HepG2 (cell line): Measurements from ENCODE around the gene ADGRL1. TPM values are rescaled to one million over a fixed set of nuclear protein-coding genes. Genes with fewer than 3 reads are reported as not detected.

Experiments used
- CEBPB ChIP-seq: IDR thresholded peaks from 2 replicates; pipeline ENCODE4 v1.6.1; 2011; ENCODE audit warnings: low read depth, low read length, improper control_type of control experiment, borderline replicate concordance
- DNMT1 ChIP-seq: sonication (generic); formaldehyde crosslinking; IDR thresholded peaks from 2 replicates; pipeline ENCODE4 v1.5.1; 2020; ENCODE audit warnings: mild to moderate bottlenecking, missing genetic modification reagents
- EED ChIP-seq: sonication (generic); formaldehyde crosslinking; IDR thresholded peaks from 2 replicates; pipeline ENCODE4 v1.5.0; 2020; ENCODE audit warnings: mild to moderate bottlenecking, missing genetic modification reagents
- FIP1L1 ChIP-seq: fragments of 200-400 bp; formaldehyde crosslinking; IDR thresholded peaks from 2 replicates; pipeline ENCODE4 v1.6.1; 2018; ENCODE audit warnings: low read depth, mild to moderate bottlenecking, low read length, moderate library complexity, borderline replicate concordance; ENCODE audit not compliant: insufficient read depth
- GTF3A ChIP-seq: sonication (generic); formaldehyde crosslinking; conservative IDR thresholded peaks from 2 replicates; pipeline ENCODE4 v1.4.0; 2020; ENCODE audit warnings: mild to moderate bottlenecking, missing genetic modification reagents
- HIVEP1 ChIP-seq: sonication (generic); formaldehyde crosslinking; IDR thresholded peaks from 2 replicates; pipeline ENCODE4 v1.4.0; 2020; ENCODE audit warnings: mild to moderate bottlenecking, missing genetic modification reagents
- MTF1 ChIP-seq: sonication (generic); formaldehyde crosslinking; IDR thresholded peaks from 2 replicates; pipeline ENCODE4 v1.5.0; 2020; ENCODE audit warnings: missing genetic modification reagents
- NFYC ChIP-seq: IDR thresholded peaks from 2 replicates; pipeline ENCODE4 v1.6.1; 2016; ENCODE audit warnings: missing genetic modification reagents, missing compliant biosample characterization
- NR2C2 ChIP-seq: sonication (generic); formaldehyde crosslinking; IDR thresholded peaks from 2 replicates; pipeline ENCODE4 v1.4.0; 2020; ENCODE audit warnings: missing genetic modification reagents, mild to moderate bottlenecking, moderate library complexity, borderline replicate concordance
- PAX8 ChIP-seq: sonication (generic); formaldehyde crosslinking; IDR thresholded peaks from 2 replicates; pipeline ENCODE4 v1.8.0; 2022; ENCODE audit warnings: mild to moderate bottlenecking, missing genetic modification reagents, borderline replicate concordance
- RXRB ChIP-seq: IDR thresholded peaks from 2 replicates; pipeline ENCODE4 v1.6.1; 2016; ENCODE audit warnings: borderline replicate concordance, missing genetic modification reagents, missing compliant biosample characterization
- TBP ChIP-seq: sonication (generic); formaldehyde crosslinking; IDR thresholded peaks from 2 replicates; pipeline ENCODE4 v1.5.0; 2020; ENCODE audit warnings: missing genetic modification reagents
- ZNF20 ChIP-seq: sonication (generic); formaldehyde crosslinking; IDR thresholded peaks from 2 replicates; pipeline ENCODE4 v1.4.0; 2020; ENCODE audit warnings: mild to moderate bottlenecking, moderate library complexity, missing genetic modification reagents
- ZNF749 ChIP-seq: sonication (generic); formaldehyde crosslinking; IDR thresholded peaks from 2 replicates; pipeline ENCODE4 v1.8.0; 2022; ENCODE audit warnings: mild to moderate bottlenecking, missing genetic modification reagents, moderate library complexity, borderline replicate concordance
- ZNF782 ChIP-seq: sonication (generic); formaldehyde crosslinking; IDR thresholded peaks from 2 replicates; pipeline ENCODE4 v1.4.0; 2020; ENCODE audit warnings: missing genetic modification reagents, mild to moderate bottlenecking, borderline replicate concordance
- ZNF790 ChIP-seq: sonication (generic); formaldehyde crosslinking; IDR thresholded peaks from 2 replicates; pipeline ENCODE4 v1.8.0; 2022; ENCODE audit warnings: missing genetic modification reagents, mild to moderate bottlenecking, borderline replicate concordance
- polyA plus RNA-seq, 8 experiments: library from polyadenylated mRNA; depleted of rRNA in 3 of 8; stranded (reverse) in 7 of 8; unstranded in 1 of 8; fragments of >200 nt; fragmentation: Illumina TruSeq in 4 of 8; extraction: Trizol in 4 of 8; gene quantifications; 2 replicates each; pipeline versions ENCODE4 v1.2.1 to v1.2.3, GENCODE V29; 2011 to 2016; ENCODE audit warnings: low read depth in 4 of 8, missing spikeins in 1 of 8, mixed read lengths in 1 of 8; ENCODE audit not compliant: insufficient read depth in 1 of 8
- total RNA-seq, 5 experiments: library from RNA; depleted of rRNA; stranded (reverse); fragments of >200 nt; fragmentation: Illumina TruSeq; extraction: Trizol; gene quantifications; 2 replicates each; pipeline ENCODE4 v1.2.3, GENCODE V29; 2016; ENCODE audit warnings: low read depth in 1 of 5
- TF ChIP-seq, protein P1 (sequence below): sonication (generic); formaldehyde crosslinking; conservative IDR thresholded peaks from 2 replicates; pipeline ENCODE4 v1.4.0; 2020; ENCODE audit warnings: mild to moderate bottlenecking, missing genetic modification reagents, moderate library complexity
- TF ChIP-seq, protein P2 (sequence below): sonication (generic); formaldehyde crosslinking; IDR thresholded peaks from 2 replicates; pipeline ENCODE4 v1.4.0; 2020; ENCODE audit warnings: missing genetic modification reagents
- TF ChIP-seq, protein P3 (sequence below): sonication (generic); formaldehyde crosslinking; IDR thresholded peaks from 2 replicates; pipeline ENCODE4 v1.9.0; 2021; ENCODE audit warnings: mild to moderate bottlenecking, missing genetic modification reagents

The ADGRL1 gene
- total and polyA plus RNA-seq, 2 of the 13 experiments (the other 11 are each of a cell fraction or from before 2014, with no cell fraction given): 0.49 to 1.7 TPM

DNA sequence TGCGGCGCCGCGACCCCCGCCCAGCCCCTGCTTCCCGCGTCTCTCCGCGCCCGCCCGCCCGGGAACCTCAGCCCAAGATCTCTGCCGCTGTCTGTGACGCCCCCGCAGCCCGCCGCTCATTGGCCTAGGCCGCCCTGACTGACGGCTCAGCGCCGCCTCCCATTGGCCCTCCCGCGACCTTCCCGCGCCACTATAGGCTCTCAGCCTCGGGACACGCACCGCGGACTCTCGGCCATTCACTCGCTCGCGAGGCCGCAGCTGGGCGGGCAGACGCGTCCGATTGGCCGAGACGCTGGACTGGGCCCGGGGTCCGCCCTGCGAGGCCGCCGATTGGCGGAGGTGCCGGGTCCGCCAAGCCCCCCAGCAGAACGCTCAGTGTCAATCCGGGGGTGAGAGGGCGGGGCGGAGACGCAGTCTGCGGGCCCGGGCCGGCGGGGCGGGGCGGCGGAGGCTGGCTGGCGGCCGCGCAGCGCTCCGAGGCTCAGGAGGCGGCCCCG is 88.3 kb downstream of the ADGRL1 start, which contains the start of gene PRKACA (continued):
- TF ChIP-seq GTF3A (no peak), PAX8 (no peak), HIVEP1 (CRISPR knock-in tag) (no peak), ZNF782 (CRISPR knock-in tag) (no peak), EED (CRISPR knock-in tag) (no peak), CEBPB (no peak), MTF1 (CRISPR knock-in tag) (no peak), ZNF20 (CRISPR knock-in tag) (no peak), NFYC (CRISPR knock-in tag) (peak; percentile 98), NR2C2 (CRISPR knock-in tag) (peak; percentile 58; the same call in 1 of the 2 replicates), RXRB (CRISPR knock-in tag) (0 out of 2 replicates have a peak, but pooled peaks have one; percentile 8), ZNF749 (no peak), FIP1L1 (no peak), ZNF790 (CRISPR knock-in tag) (no peak), DNMT1 (CRISPR knock-in tag) (no peak), TBP (no peak)
- TF ChIP-seq, protein P1, sequence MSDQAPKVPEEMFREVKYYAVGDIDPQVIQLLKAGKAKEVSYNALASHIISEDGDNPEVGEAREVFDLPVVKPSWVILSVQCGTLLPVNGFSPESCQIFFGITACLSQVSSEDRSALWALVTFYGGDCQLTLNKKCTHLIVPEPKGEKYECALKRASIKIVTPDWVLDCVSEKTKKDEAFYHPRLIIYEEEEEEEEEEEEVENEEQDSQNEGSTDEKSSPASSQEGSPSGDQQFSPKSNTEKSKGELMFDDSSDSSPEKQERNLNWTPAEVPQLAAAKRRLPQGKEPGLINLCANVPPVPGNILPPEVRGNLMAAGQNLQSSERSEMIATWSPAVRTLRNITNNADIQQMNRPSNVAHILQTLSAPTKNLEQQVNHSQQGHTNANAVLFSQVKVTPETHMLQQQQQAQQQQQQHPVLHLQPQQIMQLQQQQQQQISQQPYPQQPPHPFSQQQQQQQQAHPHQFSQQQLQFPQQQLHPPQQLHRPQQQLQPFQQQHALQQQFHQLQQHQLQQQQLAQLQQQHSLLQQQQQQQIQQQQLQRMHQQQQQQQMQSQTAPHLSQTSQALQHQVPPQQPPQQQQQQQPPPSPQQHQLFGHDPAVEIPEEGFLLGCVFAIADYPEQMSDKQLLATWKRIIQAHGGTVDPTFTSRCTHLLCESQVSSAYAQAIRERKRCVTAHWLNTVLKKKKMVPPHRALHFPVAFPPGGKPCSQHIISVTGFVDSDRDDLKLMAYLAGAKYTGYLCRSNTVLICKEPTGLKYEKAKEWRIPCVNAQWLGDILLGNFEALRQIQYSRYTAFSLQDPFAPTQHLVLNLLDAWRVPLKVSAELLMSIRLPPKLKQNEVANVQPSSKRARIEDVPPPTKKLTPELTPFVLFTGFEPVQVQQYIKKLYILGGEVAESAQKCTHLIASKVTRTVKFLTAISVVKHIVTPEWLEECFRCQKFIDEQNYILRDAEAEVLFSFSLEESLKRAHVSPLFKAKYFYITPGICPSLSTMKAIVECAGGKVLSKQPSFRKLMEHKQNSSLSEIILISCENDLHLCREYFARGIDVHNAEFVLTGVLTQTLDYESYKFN (CRISPR knock-in tag): 0 out of 2 replicates have a peak, but pooled peaks have one; percentile 5
- TF ChIP-seq, protein P2, sequence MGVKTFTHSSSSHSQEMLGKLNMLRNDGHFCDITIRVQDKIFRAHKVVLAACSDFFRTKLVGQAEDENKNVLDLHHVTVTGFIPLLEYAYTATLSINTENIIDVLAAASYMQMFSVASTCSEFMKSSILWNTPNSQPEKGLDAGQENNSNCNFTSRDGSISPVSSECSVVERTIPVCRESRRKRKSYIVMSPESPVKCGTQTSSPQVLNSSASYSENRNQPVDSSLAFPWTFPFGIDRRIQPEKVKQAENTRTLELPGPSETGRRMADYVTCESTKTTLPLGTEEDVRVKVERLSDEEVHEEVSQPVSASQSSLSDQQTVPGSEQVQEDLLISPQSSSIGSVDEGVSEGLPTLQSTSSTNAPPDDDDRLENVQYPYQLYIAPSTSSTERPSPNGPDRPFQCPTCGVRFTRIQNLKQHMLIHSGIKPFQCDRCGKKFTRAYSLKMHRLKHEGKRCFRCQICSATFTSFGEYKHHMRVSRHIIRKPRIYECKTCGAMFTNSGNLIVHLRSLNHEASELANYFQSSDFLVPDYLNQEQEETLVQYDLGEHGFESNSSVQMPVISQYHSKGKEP (CRISPR knock-in tag): no peak
- TF ChIP-seq, protein P3, sequence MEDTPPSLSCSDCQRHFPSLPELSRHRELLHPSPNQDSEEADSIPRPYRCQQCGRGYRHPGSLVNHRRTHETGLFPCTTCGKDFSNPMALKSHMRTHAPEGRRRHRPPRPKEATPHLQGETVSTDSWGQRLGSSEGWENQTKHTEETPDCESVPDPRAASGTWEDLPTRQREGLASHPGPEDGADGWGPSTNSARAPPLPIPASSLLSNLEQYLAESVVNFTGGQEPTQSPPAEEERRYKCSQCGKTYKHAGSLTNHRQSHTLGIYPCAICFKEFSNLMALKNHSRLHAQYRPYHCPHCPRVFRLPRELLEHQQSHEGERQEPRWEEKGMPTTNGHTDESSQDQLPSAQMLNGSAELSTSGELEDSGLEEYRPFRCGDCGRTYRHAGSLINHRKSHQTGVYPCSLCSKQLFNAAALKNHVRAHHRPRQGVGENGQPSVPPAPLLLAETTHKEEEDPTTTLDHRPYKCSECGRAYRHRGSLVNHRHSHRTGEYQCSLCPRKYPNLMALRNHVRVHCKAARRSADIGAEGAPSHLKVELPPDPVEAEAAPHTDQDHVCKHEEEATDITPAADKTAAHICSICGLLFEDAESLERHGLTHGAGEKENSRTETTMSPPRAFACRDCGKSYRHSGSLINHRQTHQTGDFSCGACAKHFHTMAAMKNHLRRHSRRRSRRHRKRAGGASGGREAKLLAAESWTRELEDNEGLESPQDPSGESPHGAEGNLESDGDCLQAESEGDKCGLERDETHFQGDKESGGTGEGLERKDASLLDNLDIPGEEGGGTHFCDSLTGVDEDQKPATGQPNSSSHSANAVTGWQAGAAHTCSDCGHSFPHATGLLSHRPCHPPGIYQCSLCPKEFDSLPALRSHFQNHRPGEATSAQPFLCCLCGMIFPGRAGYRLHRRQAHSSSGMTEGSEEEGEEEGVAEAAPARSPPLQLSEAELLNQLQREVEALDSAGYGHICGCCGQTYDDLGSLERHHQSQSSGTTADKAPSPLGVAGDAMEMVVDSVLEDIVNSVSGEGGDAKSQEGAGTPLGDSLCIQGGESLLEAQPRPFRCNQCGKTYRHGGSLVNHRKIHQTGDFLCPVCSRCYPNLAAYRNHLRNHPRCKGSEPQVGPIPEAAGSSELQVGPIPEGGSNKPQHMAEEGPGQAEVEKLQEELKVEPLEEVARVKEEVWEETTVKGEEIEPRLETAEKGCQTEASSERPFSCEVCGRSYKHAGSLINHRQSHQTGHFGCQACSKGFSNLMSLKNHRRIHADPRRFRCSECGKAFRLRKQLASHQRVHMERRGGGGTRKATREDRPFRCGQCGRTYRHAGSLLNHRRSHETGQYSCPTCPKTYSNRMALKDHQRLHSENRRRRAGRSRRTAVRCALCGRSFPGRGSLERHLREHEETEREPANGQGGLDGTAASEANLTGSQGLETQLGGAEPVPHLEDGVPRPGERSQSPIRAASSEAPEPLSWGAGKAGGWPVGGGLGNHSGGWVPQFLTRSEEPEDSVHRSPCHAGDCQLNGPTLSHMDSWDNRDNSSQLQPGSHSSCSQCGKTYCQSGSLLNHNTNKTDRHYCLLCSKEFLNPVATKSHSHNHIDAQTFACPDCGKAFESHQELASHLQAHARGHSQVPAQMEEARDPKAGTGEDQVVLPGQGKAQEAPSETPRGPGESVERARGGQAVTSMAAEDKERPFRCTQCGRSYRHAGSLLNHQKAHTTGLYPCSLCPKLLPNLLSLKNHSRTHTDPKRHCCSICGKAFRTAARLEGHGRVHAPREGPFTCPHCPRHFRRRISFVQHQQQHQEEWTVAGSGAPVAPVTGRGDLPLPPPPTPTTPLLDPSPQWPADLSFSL: no peak
